ENCODE results near the gene RABGEF1.
A peak's percentile ranks its signal among the peaks of the same experiment; 100 is the strongest.
"Not testable (repeated sequence)": the region's sequence is repeated elsewhere in the genome, so short reads cannot be mapped to it uniquely, and the experiment has no call there.

RABGEF1 gene

DNA sequence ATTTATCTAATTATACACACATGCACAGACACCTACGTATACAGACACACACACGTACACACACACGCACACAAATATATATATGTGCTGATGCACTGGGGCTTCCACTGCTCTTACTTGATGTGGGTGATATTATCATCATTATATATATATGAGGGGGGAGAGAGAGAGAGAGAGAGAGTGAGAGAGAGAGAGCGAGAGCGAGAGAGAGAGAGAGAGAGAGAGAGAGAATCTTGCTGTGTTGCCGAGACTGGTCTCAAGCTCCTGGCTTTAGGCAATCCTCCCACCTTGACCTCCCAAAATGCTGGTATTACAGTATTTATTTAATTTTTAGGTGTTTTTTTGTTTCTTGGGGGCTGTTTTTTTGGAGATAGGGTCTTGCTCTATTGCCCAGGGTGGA lies 3.6 kb upstream of the RABGEF1 start:
- DNase-seq = no peak

DNA sequence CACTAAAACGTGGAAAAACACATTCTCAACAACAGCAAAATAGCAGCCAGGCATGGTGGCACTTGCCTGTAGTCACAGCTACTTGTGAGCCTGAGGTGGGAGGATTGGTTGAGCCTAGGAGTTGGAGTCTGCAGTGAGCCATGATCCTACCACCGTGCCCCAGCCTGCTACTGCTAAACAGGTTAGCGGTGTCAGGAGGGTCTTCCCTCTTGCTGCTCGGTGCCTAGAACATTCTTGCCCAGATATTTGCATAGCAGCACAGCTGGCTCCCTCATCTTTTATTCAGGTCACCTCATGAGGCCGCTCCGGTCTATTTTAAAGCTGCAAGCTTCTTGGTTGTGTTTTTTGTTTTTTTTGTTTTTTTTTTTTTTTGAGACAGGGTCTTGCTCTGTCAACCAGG lies 2.9 kb upstream of the RABGEF1 start:
- DNase-seq = no peak

DNA sequence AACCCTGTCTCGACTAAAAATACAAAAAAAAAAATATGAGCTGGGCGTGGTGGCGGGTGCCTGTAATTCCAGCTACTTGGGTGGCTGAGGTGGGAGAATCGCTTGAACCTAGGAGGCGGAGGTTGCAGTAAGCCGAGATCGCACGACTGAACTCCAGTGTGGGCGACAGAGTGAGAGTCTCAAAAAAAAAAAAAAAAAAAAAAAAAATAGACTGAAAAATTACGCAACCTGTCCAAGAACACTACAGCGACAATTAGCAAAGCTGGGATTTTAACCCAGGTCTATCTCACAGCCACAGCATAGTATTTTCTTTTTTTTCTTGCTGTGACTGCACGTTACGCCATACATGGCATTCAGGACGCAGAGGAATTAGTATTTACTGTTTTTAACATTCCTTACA lies 1.1 kb upstream of the RABGEF1 start:
- DNase-seq = no peak

DNA sequence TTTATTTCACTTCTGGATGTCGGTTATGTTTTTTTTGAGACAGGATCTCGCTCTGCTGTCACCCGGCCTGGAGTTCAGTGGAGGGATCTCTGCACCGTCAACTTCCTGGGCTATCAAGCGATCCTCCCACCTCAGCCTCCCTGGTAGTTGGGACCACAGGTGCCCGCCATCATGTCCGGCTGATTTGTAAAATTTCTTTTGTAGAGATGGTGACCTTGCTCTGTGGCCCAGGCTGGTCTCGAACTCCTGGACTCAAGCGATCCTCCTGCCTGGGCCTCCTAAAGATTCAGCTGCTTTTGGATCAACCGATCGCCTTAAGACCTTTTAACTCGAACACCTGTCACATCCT lies 606 bp upstream of the RABGEF1 start:
- DNase-seq = peak; percentile 9

DNA sequence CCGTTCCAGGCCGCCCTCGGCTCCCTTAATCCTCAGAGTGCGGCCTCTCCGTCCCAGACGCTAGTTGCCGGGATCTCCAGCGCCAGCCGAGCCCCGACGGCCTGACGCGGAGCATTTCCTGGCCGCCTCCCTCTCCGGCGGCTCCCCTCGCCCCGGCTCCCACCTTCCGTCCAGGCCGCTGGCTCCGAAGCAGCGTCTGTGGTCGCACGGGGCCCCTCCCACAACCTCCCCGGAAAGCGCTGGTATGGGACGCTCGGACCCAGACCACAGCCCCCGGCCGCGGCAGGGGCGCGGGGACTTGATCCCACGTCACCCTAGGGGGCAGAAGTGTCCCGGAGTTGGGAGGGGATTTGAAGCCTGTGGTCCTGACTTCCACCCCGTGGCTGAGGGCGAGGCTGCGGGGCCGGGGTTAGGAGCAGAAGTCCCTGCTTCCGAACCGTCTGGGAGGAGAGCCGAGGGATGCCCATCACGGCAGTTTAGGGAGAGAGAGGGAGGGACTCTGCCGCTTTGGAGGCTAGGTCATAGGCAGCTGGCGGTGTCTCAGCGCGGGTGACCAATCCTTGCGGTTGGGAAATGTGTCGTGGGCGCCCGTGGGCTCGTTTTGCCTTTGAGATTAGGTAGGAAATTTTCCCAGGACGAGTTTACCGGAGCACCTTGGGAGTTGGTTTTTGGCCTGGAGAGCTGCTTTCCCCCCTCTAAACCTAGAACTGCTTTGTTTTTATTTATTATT lies 612 bp downstream of the RABGEF1 start:
- DNase-seq = peak; percentile 50

DNA sequence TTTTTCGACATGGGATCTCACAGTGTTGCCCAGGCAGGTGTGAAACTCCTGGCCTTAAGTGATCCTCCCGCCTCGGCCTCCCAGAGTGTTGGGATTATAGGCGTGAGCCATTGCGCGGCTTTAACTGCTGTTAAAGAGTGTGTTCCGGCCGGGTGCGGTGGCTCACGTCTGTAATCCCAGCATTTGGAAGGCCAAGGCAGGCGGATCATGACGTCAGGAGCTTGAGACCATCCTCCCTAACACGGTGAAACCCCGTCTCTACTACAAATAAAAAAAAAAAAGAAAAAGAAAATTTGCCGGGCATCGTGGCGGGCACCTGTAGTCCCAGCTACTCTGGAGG lies 1.1 kb downstream of the RABGEF1 start:
- peak; percentile 62 for DNase-seq

DNA sequence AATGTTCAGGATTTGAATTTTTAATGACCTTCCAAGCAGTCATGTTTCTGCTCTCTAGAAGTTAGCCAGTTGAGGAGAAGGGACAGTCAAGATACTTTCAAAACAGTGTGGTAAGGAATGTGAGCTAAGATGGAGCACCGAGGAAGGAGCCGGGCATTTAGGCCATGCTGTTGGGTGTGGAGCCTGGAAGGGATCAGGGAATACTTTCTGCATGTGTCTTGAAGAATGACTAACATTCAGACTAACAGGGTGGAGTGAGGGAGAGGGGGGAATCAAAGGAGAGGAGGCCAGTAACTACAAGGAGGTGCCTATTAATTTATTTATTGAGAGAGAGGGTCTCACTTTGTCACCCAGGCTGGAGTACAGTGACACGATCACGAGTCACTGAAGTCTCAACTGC lies 1.8 kb downstream of the RABGEF1 start:
- peak; percentile 81 for DNase-seq

DNA sequence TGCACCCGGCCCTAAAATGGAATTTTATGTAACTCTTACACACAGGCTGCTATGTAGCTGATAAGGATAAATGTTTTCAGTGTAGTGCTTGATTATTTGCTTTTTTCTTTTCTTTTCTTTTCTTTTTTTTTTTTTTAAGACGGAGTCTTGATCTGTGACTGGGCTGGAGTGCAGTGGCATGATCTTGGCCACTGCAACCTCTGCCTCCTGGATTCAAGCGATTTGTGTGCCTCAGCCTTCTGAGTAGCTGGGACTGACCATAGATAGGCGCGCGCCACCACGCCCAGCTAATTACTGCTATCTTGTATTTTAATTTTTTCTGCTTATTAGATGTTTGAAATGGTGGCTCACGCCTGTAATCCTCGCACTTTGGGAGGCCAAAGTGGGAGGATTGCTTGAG lies 3.4 kb downstream of the RABGEF1 start:
- no peak for DNase-seq

DNA sequence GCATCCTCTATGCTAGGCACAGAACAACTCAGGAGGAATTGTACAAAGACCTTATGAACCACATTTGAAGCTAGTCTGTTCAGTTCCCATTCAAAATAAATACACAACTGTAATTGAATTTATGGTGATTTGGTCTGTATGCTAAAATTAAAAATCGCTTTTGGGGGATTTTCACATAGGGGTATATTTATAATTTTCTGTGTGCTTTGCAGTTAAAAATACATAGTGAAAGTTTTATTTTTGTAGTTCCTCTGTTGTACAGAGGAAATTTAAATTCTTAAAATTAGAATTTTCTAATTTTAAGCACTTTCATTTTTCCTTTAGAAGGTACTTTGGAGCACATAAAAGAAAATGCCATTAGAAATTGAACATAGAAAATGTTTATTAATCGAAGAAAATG lies 6.9 kb downstream of the RABGEF1 start:
- DNase-seq = no peak

DNA sequence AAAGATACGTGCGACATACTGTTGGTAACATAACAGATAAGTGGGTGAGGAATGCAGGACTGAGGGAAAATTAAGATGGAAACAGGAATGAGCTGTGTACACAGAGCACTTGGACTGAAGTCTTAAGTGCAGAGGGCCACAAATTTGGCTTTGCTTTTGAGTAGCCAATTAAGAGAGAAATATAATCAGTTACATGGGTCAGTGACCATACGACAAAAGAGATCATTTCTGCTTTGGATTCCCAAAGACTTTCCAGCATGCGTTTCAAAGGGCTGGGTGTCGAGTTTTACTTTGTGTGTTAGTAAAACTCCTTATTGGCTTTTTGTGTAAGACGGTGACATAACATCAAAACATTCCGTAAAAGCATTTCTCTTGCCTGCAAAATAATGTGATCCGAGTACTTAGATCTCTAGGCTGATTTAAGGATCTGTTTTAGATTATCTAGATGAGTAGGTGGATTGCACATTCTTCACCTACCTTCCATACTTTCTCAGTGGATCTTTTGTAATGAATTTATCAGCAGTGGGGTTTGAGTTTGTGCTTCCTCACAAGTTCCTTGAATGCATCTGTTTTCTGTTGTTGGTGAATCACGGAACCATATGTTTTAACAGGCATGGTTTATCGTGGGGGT lies 7.5 kb downstream of the RABGEF1 start:
- DNase-seq = peak; percentile 26

DNA sequence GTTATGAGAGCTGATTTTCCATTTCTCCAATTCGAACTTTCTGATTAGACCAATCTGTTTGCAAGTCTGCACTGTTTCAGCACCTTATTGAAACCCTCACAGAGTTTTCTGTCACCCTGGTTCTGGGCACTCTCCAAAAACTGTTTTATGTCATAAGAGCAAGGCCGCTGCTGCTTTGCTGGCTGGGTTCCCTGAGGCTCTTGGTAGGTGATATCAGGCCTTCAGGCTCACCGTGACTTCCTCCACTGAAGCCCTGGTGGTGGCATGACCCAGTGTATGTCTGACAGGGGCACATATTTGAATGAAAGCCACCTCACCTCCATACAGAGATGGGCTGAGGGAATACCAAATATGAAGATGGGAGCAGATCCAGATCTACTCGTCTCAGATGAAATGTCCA lies 8.3 kb downstream of the RABGEF1 start:
- DNase-seq = no peak

DNA sequence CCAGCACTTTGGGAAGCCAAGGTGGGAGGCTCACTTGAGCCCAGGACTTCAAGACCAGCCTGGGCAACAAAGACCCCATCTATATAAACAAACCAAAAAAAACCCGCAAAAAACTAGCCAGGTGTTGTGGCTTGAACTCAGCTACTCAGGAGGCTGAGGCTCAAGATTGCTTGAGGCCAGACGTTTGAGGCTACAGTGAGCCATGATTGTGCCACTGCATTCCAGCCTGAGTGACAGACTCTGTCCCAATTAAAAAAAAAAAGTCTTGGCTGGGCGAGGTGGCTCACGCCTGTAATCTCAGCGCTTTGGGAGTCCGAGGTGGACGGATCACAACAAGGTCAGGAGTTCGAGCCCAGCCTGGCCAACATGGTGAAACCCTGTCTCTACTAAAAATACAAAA lies 11.4 kb downstream of the RABGEF1 start:
- no peak for DNase-seq

DNA sequence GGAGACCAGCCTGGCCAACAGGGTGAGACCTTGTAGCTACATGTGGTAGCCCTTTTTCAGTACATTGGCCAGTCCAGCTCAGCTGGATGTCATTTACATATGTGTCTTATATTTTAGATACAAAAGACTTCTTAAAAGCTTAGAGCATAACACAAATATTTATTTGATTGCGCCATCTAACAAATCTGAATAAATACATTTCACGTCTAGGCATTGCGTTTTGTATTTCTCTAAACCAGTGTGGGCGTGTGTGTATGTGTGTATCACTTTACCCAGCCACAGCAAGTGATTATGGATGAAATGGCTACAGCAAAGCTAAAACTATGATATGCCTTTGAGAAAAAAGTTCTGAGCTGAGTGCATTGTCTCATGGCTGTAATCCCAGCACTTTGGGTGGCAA lies 14.0 kb downstream of the RABGEF1 start:
- DNase-seq = no peak

DNA sequence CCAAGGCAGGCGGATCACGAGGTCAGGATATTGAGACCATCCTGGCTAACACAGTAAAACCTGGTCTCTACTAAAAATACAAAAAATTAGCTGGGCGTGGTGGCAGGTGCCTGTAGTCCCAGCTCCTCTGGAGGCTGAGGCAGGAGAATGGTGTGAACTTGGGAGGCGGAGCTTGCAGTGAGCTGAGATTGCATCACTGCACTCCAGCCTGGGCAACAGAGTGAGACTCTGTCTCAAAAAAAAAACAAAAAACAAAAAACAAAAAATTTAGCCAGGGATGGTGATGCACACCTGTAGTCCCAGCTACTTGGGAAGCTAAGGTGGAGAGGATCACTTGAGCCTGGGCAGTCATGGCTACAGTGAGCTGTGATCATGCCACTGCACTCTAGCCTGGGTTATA lies 14.5 kb downstream of the RABGEF1 start:
- DNase-seq = not testable (repeated sequence)

DNA sequence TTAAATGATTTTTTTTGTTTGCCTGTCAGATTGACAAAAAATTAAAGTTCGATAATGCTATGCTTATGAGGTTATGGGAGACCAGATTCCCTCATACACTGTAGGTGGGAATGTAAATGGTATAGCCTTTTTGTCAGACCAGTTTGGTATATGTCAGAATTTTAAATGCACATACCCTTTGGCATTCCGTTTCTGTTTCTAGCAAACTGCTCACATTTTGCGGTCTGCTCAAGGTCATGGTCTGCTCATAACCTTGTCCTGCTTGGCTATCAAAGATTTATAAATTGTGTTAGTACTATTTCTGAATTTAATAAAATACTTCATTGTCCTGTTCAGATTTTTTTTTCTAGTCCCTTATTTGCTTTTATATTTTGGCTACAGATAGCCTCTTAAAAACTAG lies 15.7 kb downstream of the RABGEF1 start:
- DNase-seq = not testable (repeated sequence)

DNA sequence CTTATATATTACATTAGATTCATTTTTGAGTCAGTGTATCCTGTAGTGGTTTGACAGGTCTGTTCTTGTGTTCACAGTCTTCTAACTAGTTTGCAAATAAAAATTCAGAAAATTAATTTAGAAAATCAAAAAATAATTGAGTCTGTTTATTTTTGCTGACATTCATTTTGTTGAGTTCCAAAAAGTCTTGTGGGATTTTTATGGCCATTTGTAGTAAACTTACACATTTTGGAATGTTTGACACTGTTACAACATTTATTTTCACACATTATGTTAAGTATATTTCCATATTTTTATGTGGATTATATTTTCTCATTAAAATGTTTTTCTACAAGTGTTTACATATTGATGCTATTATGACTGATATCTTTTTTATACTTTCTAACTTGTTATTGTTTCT lies 16.4 kb downstream of the RABGEF1 start:
- DNase-seq = no peak

DNA sequence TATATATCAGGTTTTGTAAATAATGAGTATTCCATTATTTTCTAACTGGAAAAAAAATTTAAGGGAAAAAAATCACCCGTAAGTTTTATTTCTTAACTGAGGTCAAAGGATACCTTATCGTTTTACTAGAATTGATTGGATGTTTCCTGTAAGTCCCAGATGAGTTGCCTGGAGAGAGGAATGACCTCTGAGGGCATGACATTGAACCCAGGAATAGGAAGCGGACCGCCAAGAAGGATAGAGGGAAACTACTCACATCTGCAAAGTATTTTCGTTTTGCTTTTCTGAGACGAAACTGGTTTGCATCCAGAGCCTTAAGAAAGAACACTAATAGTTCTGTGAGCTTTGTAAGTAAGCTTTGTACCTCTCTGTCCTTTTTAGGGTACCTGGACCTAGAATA lies 17.4 kb downstream of the RABGEF1 start:
- DNase-seq = no peak

DNA sequence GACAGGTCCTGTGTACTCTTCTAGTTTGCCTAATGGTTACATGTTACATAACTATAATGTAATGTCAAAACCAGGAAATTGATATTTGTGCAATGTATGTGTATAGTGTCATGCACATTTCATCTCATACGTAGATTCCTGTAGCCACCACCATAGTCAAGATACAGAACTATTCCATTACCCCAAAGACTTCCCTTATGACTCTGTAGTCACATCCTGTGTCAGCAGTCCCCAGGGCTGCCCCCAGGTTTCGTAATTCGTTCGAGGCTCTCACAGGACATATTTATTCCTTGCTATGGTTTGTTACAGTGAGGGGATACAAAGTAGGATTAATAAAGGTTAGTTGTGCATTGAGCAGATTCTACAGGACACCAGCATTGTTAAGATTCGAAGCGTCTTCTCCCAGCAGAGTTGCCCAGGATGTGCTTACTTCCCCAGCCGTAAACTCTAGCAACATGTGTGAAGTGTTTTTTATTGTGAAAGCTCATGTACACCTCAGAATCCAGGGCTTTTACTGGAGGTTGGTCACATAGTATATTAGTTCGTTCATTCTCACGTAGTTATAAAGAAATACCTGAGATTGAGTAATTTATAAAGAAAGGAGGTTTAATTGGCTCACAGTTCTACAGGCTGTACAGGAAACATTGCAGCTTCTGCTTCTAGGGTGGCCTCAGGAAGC lies 18.6 kb downstream of the RABGEF1 start:
- no peak for DNase-seq

DNA sequence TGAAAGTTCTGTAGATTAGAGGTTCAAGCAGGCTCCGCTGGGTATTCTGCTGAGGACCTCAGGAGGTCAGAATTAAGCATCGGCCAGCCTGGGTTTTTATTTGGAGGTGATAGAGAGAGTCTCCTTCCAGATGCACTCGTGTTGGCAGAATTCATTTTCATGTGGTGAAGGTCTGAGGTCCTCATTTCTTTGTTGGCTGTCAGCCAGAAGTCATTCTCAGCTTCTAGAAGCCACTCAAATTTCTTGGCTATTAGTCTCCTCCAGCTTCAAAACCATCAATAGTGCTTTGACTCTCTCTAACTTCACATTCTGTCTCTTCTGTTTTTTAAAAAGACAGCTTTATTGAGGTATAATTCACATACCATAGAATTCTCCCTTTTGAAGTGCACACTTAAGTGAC lies 22.6 kb downstream of the RABGEF1 start:
- DNase-seq = not testable (repeated sequence)

DNA sequence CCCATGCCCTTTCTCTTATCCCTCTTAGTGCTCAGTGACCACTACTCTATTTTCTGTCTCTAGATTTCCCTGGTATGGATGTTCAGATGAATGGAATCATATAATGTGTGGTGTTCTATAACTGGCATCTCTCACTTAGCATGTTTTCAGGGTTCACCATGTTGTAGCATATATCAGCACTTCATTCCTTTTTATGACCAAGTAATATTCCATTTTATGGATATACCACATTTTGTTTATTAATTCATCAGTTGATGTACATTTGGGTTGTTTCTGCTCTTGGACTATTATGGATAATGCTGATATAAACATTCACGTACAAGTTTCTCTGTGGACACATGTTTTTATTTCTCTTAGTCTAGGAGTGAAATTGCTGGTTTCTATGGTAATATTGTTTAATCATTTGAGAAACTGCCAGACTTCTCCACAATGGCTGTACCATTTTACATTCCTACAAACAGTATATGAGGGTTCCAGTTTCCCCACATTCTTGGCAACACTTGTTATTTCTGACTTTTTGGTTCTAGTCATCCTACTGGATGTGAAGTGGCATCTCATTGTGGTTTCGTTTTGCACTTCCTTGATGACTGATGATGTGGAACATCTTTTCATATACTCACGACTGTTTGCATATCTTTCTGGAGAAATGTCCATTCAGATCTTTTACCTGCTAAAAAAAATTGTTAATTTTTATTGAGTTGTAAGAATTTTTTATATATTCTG lies 23.3 kb downstream of the RABGEF1 start:
- peak; percentile 85 for DNase-seq

DNA sequence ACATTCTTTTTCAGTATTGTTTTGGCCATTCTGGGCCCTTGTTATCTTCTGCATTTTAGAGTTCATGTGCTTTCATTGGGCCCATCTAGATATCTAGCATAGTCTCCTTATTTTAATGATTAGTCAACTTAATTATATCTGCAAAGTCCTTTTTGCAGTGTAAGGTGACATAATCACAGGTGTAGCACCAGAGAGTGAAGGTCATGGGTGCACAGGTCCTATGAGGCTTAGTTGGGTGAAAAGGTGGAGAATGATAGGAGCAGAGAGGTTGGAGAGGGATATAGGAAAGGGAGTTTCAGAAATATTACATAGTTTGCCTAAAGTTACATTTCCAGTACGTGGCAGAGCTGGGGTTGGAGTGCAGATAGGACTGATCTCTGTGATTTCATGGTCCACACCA lies 24.4 kb downstream of the RABGEF1 start:
- not testable (repeated sequence) for DNase-seq

DNA sequence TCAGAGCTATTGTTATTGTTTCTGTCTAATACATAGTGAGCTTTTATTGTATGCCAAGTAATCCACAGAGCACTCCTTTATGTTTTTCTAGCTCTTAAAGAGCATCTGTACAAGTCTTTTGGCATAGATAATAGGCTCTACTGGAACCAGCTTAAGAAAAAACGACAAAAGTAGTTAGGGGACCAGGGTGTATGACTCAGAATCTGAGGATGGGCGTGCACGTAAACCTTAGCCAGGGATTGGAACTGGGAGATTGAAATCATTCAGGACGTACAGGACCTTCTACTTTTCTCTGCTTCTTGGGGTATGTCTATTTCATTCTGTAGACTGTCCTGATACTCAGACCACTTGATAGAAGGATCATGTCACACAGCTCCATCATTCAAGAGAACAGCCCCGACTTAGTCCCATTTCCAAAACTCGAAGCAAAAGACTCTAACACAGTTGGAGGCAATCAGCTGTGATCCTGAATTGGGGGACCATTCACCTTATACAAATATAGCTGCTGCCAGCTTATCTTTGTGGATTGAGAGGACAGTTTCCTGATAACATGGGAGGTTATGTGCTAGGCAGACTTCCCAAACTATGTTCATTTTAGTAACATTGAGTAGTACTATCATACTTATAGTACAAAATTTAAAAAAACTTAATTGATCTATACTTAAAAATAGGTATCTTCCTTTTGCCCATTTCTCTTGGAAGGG lies 24.9 kb downstream of the RABGEF1 start:
- not testable (repeated sequence) for DNase-seq

DNA sequence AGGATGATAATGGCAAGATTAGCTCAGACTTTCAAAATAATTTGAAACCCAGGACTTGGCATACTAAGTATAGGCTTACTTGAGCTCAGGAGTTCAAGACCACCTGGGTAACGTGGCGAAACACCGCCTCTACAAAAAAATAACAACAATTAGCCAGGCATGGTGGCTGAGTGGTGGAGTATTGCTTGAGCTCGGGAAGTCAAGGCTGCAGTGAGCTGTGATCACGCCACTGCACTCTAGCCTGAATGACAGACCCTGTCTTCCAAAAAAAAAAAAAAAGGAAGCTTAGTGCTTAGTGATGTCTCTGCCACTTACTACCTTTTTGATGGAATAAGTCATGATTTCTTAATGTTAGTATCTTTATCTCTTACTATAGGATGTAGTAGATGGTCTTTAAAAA lies 25.5 kb downstream of the RABGEF1 start:
- no peak for DNase-seq

Measured in EL (cell line).